Measurements from ENCODE around the gene INO80B. TPM values are rescaled to one million over a fixed set of nuclear protein-coding genes. Genes with fewer than 3 reads are reported as not detected.
"Not testable (repeated sequence)": the region's sequence is repeated elsewhere in the genome, so short reads cannot be mapped to it uniquely, and the experiment has no call there.

INO80B gene
- total RNA-seq, 1 donor: 18.0 TPM

DNA sequence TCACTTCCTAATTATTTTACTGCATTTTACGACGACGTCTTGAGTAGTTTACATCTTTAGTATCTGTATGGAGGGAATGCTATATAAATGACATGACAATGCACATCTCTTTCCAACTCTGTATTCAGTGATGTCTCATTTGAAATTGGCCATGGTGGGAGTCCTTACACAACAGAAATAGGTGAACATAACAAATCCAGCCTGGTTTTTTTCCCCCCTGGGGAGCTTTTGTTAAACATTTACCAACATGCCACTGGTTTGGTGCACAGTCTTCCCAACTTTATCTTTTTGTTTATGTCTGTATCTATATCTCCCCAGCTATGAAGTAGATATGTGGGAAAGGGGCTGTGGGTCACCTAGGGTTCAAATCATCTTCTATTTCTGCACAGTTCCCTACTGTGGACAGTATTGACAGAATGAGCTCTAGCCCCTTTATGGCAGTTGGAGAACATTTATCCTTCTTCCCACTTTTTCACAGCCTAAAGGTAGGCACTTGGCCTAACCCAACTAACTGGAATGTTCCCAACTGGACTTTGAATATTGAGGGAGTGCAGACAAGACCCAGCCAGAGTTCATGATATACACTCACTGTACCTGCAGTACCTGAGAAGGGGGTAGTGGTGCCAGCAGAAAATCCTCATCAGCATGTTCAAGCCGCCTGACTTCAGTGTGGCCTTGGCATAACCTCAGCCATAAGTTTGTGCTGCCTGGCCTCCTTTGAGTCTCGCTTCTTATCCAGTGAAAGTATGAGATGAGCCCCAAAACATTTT, 7.5 kb upstream of the INO80B start:
- DNase-seq (ENCODE audit: low read depth in 2 of 3, low spot score in 2 of 3): no peak

DNA sequence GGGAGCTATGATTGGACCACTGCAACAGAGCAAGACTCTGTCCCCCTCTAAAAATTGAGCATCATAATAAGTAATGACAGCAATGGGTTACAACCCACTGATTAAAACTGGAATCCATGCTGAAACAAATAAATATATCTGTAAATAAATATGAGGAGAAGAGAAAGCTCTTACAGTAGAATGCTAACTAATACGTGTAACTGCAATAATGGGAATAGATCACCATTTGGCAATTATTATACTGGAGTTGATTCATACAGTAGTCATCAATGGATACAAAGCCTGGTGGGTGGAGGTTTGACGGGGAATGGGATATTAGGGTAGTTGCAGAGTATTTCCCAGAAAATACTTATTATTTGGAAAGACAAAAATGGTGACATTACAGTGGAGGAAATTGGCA, 6.1 kb upstream of the INO80B start:
- no peak for DNase-seq (ENCODE audit: low read depth in 2 of 3, low spot score in 2 of 3)

DNA sequence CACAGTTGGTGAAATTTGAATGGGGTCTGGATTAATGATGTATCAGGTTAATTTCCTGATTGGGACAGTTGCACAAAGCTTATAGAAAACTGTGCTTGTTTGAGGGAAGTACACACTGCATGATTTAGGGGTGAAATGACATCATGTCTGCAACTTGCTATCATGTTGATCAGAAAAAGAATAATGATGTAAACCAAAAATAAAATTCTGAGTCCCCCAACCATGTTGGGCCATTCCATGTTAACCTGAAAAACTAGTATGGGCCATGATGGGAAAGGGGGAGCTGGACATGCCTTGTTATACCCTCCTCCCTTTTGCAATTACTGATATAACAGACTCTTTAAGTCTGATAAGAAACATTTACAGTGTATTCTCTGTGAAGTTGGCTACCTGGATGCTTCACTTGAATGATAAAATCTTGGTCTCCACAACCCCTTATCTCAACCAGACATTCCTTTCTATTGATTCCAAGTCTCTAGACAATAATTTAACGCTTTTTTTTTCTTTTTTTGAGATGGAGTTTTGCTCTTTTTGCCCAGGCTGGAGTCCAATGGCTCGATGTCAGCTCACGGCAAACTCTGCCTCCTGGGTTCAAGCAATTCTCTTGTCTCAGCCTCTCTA, 4.2 kb upstream of the INO80B start:
- no peak for DNase-seq (ENCODE audit: low read depth in 2 of 3, low spot score in 2 of 3)

GRCh38 chr2:74457129-74457548, 2.3 kb downstream of the INO80B start:
- no peak for DNase-seq (ENCODE audit: low read depth in 2 of 3, low spot score in 2 of 3)

DNA sequence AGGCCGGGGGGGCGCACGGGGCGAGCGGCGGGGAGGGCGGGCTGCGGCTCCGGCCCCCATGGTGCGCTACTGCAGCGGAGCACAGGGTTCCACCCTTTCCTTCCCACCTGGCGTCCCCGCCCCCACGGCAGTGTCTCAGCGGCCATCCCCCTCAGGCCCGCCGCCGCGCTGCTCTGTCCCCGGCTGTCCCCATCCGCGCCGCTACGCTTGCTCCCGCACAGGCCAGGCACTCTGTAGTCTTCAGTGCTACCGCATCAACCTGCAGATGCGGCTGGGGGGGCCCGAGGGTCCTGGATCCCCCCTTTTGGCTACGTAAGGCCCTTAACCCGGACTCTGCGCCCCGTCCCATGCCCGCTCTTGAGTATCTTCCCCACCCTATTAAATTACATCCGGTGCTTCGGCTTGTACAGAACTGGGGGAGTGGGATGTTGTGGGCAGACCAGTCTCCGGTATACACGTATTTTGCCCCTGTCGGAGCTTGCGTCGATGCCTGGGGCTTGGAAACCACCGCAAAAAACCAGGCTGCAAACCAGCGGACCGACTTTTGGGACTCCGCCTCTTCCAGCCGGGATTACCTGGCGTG, 2.8 kb downstream of the INO80B start:
- DNase-seq (ENCODE audit: low read depth in 2 of 3, low spot score in 2 of 3): peak; percentile 85 to 94 (median 85)

DNA sequence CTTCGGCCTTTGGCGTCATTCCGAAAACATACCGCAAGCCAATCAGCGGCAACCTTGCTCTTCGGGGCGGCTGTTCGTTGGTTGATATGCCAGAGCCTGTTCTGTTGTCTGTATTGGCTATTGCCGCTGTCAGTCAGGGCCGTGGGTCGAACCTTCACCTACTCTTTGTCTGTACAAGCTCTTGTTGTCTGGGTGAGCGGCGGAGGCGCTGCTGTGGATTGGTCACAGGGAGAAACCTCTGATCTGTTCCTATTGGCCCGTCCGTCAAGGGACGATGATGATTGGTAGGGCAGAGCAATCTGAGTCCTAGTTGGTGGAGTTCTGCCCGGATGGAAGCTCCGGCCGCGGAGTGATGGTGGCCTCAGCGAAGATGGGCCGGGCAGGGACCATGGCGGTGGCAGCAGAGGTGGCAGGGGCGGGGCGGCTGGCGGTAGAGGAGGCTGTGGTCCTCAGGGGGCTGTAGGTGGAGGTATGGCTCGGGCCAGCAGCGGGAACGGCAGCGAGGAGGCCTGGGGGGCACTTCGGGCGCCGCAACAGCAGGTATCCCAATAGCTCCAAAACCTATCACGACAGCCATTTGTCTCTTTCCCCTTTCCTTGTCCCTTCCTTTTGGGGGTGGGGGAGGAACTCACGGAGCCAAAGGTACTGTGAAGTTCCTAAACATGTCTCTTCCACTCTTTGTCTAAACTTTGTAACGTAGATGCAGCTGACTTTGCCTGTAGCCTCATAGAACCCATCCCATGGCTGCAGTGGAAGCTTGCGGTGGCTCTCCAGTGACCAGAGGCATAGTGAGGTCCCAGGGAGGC, 3.4 kb downstream of the INO80B start, which contains the start of gene WBP1:
Gene WBP1, plus strand, starts transcription at position 307 of the 806 bp plus-strand sequence. Its CDS starts 165 bp downstream, at position 472.
- DNase-seq (ENCODE audit: low read depth in 2 of 3, low spot score in 2 of 3): peak in 2 of 3 donors; percentile 100

- no peak for DNase-seq (ENCODE audit: low read depth in 2 of 3, low spot score in 2 of 3)
Observed at GRCh38 chr2:74458938-74459363, 4.1 kb downstream of the INO80B start.

GRCh38 chr2:74459503-74460118, 4.7 kb downstream of the INO80B start:
- not testable (repeated sequence) for DNase-seq (ENCODE audit: low read depth in 2 of 3, low spot score in 2 of 3)

GRCh38 chr2:74460187-74460586, 5.3 kb downstream of the INO80B start:
- not testable (repeated sequence) for DNase-seq (ENCODE audit: low read depth in 2 of 3, low spot score in 2 of 3)

DNA sequence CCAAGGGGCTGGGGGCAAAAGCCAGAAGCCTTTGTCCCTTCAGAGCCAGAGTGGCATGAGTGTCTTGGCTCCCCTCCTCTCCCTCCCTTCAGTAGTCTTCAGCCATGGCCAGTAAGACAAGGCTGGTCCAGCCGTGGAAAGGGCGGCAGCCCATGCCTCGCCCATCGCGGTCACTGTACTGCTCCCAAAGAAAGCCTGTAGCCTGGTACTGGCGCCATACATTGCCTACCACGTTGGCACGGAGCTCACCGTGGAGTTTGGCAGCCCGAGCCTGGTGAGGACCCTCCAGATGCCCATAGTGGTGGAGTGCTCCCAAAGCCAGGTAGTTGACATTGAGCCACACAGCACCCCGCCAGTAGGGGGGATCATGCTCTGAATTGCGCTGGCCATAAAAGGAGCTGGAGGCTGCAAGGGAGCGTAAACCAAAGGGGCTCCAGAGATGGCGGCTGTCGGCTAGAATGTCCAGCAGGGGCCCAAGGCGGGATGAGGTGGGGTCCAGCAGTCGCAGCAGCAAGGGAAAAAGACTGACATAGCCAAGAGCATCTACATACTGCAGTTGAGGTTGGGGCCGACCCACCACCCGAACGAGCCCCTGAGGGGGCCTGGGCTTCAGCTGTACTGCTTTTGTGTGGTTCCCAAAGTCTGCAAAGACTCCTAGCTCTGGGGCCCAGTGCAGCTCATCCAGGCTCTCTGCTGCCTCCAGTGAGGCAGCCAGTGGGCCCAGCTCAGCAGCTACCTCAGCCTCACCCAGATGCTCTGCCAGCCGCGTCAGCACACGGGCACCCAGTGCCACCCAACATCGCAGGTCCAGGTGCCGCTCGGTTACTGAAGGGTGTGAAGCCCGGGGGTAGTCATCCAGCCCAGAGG, 6.5 kb downstream of the INO80B start:
- DNase-seq (ENCODE audit: low read depth in 2 of 3, low spot score in 2 of 3): no peak

- DNase-seq (ENCODE audit: low read depth in 2 of 3, low spot score in 2 of 3): no peak
Observed at GRCh38 chr2:74462054-74462785, 7.3 kb downstream of the INO80B start.

- DNase-seq (ENCODE audit: low read depth in 2 of 3, low spot score in 2 of 3): no peak
Observed at GRCh38 chr2:74462786-74463105, 7.9 kb downstream of the INO80B start.

- no peak for DNase-seq (ENCODE audit: low read depth in 2 of 3, low spot score in 2 of 3)
Observed at GRCh38 chr2:74464406-74464805, 9.5 kb downstream of the INO80B start.

DNA sequence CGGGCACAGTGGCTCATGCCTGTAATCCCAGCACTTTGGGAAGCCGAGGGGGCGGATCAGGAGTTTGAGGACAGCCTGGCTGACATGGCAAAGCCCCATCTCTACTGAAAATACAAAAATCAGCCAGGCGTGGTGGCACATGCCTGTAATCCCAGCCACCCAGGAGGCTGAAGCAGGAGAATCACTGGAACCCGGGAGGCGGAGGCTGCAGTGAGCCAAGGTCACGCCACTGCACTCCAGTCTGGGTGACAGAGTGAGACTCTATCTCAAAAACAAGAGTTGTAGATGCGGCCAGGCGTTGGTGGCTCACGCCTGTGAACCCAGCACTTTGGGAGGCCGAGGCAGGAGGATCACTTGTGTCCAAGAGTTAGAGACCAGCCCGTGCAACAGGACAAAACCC, 15.9 kb downstream of the INO80B start:
- DNase-seq (ENCODE audit: low read depth in 2 of 3, low spot score in 2 of 3): not testable (repeated sequence)

DNA sequence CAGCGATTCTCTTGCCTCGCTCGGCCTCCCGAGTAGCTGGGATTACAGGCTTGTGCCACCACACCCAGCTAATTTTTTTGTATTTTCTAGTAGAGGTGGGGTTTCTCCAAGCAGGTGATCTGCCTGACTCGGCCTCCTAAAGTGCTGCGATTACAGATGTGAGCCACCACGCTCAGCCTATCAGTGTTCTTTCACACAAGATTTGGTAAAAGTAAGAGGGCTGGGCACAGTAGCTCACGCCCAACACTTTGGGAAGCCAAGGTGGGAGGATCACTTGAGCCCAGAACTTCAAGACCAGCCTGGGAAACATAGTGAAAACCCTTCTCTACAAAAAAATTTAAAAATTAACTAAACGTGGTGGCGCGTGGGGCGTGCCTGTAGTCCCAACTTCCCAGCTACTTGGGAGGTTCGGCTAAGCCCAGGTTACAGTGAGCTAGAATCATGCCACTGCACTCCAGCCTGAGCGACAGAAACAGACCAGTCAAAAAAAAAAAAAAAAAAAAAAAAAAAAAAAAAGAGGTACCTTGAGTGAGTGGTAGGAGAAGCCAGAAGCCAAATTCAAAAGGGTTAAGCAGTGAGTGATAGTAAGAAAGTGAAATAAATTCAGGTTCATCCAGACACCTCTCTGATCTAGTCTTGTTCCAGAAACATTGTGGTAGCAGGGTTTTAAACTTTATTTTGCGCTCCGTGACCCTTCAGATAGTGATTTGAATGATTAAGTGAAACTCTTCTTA, 16.6 kb downstream of the INO80B start:
- no peak for DNase-seq (ENCODE audit: low read depth in 2 of 3, low spot score in 2 of 3)

DNA sequence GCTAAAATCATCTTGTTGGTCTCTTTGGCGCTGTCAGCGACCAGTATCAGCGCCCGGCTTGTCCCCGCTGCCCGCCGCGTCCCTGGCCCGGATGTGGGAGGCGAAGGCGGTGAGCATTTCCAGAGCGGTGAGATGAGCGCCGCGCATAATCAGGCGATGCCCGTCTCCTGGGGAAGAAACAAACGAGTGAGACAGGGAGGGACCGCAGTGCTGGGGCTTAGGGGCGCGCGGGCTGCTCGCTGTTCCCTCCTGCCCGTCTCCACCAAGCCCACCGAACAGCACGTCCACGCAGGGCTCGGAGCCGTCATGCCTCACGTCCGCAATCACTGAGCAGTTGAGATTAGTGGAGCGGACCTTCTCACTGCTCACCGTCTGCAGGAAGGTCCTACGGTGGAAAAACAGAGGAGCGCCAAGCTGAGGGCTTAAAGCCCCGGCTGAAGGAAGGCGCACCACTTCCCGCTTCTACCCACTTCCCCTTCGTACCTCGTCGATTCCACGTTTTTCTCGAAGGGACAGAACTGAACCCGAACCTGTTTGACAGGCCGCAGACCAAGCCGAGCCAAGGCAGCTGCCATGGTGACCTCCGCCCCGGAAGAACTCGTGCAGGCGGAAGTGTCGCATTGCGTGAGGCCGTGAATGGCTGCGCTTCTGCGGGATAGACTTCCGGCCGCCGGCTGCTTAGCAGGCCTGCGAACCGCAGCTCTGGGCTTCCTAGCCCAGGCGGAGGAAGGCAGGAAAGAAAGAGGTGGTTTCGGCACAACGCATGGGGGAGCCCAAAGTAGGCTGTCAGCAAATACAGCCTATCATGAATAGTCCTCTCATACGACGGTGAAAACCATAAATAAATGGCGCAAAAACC, 17.4 kb downstream of the INO80B start, which contains the start of gene MRPL53:
Gene MRPL53, minus strand, starts transcription at position 595 of the 859 bp plus-strand sequence. Its CDS starts 20 bp downstream, at position 575.
- peak; percentile 95 to 97 (median 97) for DNase-seq (ENCODE audit: low read depth in 2 of 3, low spot score in 2 of 3)

DNA sequence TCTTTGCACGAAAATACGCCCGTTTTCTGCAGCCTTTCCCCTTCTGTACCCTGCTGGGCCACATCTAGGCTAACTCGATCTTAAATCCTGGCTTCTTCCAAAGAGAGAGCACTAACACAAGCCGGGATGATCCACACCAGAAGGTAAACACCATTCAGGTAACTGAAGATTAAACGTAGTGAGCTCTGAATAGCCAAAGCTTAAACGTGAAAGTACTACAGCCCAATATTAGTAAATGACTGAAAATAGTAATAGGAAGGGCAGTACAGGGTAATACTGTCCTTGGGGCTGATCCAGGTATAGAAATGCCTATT, 18.0 kb downstream of the INO80B start:
- DNase-seq (ENCODE audit: low read depth in 2 of 3, low spot score in 2 of 3): no peak
